Activated CD4-positive, alpha-beta T cell treated with anti-CD3 and anti-CD28 coated beads, Interleukin-2, amount 50 U/mL, for 4 hours (primary cell): ENCODE results near the gene EPS8L3.
"Not testable (repeated sequence)": the region's sequence is repeated elsewhere in the genome, so short reads cannot be mapped to it uniquely, and the experiment has no call there.

Experiments used
- DNase-seq, 2 experiments: peaks; one replicate each; pipeline ENCODE4 v3.0.0-alpha.2; 2020

Gene EPS8L3

GRCh38 chr1:109728870-109729269, 34.9 kb downstream of the EPS8L3 start:
- no peak for DNase-seq

DNA sequence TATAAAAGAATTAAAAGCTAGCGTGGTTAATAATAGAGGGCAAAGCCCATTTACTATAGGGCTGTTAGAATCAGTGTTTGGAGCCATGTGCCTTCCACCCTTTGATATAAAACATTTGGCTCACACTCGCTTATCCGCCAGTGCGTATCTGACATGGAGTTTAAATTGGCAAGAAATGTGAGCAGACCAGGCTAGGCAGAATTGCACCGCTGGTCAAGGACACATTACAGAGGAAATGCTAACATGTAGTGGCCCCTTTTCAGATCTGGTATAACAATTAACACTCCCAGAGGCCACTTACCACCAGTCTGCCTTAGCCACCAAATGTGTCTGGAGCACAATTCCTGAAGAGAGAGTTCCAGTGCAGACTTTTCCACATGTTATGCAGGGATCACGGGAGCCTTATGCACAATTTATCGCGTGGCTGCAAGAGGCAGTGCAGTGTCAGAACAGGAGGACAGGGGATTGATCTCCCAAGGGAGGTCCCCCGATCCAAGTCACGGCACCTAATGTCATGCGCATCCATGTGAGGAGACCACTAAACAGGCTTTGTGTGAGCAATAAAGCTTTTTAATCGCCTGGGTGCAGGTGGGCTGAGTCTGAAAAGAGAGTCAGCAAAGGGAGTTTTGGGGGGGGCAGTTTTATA, 36.9 kb downstream of the EPS8L3 start:
- no peak for DNase-seq

DNA sequence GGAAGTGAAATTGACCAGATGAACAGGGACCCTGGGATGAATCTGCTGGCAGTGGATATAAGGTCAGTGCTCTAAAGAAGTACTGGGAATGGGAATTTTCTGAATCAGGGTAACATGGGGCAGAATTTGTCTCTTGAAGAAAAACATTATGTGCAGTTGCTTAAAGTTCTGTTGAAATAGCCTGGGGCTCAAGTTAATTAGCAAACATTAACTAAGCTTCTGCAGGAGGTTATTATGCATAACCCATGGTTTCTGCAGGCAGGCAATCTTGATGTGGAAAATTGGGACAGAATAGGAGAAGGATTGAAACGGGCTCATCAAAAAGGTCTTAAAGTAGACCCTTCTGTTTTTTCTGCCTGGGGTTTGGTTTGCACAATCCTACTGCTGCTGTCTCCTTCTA, 37.7 kb downstream of the EPS8L3 start:
- no peak for DNase-seq

DNA sequence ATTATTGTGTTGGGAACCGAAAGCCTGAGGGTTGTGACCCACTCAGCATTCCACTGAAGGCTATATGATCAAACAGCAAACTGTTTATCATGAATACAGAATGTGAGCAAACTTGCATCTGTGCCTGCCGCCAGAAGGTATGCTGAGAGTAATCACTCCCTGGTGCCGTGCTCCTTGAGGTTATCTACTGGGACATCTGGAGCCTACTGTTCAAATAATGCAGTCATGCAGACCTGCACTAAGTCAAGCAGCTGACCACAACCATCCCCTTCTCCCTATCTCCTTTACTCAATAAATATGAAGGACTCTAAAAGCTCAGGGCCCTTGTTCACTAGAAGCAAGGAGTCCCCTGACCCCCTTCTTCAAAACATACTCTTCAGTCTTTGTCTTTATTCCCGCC, 38.2 kb downstream of the EPS8L3 start:
- DNase-seq = no peak

DNA sequence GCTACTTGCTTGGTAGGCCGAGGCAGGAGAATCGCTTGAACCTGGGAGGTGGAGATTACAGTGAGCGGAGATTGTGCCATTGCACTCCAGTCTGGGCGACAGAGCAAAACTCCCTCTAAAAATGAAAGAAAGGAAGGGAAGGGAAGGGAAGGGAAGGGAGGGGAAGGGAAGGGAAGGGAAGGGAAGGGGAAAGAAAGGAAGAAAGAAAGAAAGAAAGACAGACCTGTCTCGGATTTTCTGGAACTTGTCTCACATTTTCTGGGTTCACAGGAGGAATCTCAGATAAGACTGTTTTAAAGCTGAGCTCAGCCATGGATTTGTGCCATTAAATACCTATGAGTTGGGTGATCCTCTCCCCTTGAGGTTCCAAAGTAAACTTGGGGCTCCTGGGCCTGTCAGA, 38.8 kb downstream of the EPS8L3 start:
- DNase-seq = no peak

- no peak for DNase-seq
These were observed 40.6 kb downstream of the EPS8L3 start for GRCh38 chr1:109722908-109723691.

DNA sequence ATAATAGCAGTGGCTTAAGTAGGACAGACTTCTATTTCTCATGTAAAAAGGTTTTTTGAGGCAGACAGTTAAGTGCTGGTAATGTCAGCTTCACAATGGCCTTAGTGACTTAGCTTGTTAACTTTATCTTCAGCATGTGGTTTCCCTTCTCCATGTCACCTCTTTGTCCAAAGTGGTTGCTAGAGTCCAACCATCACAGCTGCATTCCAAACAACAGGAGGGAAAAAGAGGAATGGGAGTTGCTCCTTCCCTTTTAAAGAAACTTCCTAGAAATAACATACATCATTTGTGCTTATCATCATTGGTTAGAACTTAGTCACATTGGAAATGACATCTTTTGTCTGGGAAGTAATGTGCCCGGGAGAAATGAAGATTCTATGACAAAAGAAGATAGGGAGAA, 41.8 kb downstream of the EPS8L3 start:
- no peak for DNase-seq

DNA sequence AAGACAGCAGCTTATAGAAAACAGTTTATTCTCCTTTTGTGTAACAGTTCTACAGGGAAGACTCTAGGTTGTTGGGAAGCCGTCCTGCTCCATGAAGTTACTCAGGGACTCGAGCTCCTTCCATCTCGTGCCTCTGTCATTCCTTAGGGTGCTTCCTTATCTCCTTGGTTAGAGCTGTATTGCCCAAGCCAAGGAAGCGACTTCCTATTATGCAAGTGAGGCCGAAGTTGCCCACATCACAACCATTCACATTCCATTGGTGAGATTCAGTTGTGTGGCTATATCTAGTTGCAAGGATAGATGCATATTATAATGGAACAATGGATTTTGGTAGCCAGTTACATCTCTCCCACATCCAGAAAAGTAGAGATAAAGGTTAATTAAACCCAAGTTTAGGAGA, 42.7 kb downstream of the EPS8L3 start:
- DNase-seq = no peak

DNA sequence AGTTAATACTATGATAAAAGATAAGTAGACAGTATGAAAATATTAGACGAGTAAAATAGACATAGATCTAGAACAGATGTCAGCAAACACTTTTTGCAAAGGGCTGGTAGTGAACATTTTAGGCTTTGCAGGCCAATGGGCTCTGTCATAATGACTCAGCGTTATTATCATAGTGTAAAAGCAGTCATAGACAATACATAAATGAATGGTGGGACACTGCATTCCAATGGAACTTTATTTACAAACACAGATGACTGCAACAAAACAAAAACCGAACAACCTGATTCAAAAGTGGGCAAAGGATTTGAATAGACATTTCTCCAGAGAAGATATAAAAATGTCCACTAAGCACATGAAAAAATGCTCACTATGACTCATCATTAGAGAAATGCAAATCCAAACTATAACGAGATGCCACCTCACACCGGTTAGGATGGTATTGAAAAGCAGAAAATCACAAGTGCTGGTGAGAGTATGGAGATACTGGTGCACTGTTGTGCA, 44.3 kb downstream of the EPS8L3 start:
- DNase-seq = no peak

DNA sequence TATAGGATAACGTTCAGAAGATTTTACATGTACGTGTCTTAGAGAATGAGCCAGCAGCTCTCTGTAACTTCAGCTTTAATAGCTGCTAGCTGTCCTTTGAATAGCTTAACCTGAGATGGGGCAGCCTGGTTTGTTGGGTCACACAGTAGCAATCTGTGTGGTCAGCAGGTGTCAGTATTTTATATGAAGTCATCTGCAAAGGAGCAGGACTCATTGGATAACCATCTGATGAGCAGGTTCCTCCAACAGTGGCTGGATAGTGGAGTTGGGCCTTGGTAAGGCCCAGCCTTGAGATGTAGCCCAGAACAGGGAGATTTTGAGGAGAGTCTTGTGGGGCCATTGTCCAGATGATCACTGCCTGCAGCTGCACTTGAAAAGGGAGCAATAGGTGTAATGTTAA, 45.2 kb downstream of the EPS8L3 start:
- DNase-seq = no peak

DNA sequence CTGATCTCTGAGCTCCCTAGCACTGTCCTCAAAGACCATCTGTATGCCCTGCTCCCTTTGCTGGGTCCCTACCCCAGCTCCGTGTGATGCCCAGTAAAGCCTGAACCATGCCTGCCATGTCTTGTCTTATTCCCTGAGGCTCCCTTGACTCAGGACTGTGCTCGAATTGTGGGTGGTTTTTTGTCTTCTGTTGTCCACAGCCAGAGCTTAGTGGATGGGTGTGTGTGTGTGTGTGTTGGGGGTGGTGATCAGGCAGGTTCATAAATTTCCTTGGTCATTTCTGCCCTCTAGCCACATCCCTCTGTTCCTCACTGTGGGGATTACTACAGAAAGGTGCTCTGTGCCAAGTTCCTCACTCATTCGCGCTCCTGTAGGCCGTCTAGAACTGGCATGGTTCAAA, 46.0 kb downstream of the EPS8L3 start:
- DNase-seq = no peak

DNA sequence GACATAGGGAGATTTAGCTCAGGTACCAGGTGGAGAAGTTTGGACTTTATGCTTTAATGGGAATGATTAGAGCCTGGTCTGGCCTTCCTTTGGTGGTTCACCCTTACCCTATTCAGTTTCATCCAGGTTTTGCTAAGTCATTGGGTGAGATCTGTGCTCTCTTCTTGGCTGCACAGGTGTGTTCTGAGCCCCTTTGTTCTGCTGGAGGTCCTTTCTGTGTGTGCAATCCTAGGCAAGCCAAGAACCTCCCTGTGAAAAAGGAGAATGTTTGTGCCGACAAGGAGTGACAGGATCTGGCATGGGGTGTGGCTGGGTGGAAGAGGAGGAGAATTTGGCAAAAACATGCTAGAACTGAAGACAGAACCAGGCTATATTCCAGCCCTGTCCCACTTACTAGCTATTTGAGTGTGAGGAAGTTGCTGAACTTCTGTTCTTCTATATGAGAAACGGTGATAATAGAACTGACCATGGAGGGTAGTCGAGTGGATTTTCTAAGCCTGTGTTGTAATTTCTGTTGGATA, 47.1 kb downstream of the EPS8L3 start:
- DNase-seq = no peak

GRCh38 chr1:109716121-109716520, 47.6 kb downstream of the EPS8L3 start:
- no peak for DNase-seq

DNA sequence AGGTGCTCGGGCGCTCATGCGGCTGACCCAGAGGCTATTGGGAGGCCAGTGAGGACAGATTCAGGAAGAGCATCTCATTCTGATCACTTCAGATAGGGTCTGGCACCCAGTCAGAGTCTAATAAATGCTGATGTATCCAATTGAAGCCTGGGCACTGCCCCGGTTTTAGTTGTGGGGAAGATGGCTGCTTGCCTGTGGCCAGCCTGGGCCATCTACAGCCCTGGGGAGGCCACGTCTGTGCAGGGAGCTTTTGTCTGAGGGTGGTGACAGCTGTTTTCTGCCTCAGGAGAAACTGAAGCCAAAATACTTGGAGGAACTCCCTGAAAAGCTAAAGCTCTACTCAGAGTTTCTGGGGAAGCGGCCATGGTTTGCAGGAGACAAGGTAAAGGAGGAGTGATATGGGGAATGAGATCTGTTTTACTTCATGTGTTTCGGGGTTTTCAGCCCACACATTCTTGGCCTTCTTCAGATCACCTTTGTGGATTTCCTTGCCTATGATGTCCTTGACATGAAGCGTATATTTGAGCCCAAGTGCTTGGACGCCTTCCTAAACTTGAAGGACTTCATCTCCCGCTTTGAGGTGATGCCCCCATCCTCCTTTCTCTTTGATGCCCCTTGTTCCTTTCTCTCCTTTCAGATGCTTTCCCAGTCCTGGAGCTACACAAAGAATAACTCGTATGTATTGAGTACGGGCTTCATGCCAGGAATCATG, 48.9 kb downstream of the EPS8L3 start:
- no peak for DNase-seq

DNA sequence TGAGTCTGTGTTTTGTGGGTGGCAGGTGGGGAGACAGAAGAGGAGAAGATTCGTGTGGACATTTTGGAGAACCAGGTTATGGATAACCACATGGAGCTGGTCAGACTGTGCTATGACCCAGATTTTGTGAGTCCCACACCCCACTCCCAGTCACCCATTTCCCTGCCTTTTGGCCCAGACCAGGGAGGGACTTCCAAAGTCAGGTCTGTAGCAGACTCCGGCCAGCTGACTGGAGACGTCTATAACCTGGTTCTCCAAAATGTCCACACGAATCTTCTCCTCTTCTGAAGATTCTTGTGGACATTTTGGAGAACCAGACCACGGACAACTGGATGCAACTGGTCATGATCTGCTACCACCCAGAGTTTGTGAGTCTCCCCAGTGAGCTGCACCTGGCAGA, 50.1 kb downstream of the EPS8L3 start:
- no peak for DNase-seq

DNA sequence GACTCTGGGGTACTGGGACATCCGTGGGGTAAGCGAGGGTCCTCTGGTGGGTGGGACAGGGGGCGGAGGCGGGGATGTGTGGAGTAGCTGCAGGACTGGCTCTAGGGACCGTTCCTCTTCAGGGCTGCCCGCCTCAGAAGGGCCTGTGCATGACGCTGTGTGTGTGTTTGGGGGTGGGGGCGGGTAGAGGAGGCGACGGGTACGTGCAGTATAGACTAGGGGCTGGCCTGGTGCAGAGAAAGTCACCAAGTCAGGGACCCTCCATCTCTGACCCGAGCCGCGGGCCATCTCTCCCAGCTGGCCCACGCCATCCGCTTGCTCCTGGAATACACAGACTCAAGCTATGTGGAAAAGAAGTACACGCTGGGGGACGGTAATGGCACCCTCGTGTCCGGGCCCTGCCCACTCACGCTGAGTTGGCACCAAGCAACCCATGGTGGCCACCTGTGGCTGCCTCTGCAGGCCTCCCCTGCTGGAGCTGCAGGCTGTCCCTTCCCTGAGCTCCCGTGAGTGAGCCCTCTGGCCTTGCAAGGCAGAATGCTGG, 51.3 kb downstream of the EPS8L3 start:
- no peak for DNase-seq

DNA sequence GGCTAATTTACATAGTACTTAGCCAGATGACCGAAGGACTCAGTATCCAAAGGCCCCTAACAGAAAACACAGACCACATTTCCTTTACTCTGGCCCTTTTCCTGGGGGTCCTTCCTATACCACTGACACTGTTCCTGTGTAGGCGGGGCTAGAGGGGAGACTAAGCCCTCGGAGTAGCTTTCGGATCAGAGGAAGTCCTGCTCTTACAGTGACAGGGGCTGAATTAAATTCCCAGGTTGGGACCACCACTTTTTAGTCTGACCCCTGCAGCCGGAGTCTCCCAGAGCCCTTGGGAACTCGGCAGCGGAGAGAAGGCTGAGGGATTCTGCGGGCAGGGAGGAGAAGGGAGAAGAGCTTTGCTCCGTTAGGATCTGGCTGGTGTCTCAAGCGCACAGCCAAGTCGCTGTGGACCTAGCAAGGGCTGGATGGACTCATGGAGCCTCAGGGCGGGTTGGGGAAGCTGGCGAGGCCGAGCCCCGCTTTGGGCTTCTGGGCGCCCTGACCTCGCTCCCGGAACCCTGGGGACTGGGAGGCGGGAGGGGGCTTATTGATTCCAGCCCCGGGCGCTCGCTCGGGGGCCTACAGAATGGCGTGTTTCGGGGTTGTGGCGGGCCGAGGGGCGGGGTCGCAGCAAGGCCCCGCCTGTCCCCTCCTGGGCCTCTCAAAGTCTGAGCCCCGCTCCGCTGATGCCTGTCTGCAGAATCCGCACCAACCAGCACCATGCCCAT, 52.0 kb downstream of the EPS8L3 start, which contains the start of gene GSTM5:
Gene GSTM5 (plus strand): TSS at position 659 of the 728 bp plus-strand sequence. CDS start 62 bp downstream, at position 721.
- not testable (repeated sequence) for DNase-seq

DNA sequence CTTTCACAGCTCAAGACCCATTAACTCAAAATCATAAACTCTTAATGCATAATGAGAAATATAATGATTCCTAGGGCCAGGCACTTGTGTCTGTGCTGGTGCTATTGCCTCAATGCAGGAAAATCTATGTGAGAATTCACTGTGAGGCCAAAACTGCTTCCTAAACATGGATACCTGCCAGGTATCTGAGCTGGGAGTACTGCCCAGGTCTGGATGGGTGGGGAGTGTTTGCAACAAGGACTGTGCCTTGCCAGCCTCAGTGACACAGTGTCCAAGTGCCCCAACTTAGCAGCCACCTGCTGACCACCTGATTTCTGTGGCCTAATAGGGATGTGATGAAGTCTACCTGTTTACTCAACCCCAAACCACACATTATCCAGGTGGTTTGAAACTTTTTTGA, 53.9 kb downstream of the EPS8L3 start:
- not testable (repeated sequence) for DNase-seq

DNA sequence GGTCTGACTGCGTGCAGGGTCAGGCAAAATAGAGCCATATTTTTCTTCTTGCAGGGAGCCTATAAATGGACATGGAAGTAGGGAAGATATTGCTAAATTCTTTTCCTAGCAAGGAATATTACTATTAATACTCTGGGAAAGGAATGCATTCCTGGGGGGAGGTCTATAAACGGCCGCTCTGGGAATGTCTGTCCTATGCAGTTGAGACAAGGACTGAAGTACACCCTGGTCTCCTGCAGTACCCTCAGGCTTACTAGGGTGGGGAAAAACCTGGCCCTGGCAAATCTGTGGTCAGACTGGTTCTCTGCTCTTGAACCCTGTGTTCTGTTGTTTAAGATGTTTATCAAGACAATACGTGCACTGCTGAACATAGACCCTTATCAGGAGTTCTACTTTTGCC, 54.8 kb downstream of the EPS8L3 start:
- not testable (repeated sequence) for DNase-seq

DNA sequence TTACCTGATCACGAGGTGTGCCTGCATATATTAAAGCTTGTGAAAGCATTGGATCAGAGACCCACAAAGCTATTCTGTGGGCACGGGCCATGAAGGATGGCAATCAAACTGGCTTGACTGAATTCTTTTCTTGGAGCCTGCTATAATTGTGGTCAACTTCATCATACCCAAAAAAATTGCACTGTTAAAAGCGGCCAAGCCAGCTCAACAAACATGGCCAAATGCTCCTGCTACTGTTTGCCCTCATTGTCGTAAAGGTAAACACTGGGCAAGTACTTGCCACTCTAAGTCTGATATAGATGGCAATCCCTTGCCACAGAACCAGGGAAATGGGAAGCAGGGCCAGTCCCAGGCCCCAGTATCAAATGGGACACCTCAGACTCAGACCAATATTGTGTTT, 58.3 kb downstream of the EPS8L3 start:
- DNase-seq = no peak

GRCh38 chr1:109704173-109704572, 59.5 kb downstream of the EPS8L3 start:
- DNase-seq = no peak

DNA sequence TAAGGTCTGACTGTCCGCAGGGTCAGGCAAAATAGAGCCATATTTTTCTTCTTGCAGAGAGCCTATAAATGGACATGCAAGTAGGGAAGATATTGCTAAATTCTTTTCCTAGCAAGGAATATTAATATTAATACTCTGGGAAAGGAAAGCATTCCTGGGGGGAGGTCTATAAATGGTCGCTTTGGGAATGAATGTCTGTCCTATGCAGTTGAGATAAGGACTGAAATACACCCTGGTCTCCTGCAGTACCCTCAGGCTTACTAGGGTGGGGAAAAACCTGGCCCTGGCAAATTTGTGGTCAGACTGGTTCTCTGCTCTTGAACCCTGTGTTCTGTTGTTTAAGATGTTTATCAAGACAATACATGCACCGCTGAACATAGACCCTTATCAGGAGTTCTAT, 60.8 kb downstream of the EPS8L3 start:
- not testable (repeated sequence) for DNase-seq
